Measurements from ENCODE around the gene RNF144A.

Gene RNF144A

GRCh38 chr2:7053650-7054265 lies 136.5 kb downstream of the RNF144A start:
- no peak for DNase-seq

DNA sequence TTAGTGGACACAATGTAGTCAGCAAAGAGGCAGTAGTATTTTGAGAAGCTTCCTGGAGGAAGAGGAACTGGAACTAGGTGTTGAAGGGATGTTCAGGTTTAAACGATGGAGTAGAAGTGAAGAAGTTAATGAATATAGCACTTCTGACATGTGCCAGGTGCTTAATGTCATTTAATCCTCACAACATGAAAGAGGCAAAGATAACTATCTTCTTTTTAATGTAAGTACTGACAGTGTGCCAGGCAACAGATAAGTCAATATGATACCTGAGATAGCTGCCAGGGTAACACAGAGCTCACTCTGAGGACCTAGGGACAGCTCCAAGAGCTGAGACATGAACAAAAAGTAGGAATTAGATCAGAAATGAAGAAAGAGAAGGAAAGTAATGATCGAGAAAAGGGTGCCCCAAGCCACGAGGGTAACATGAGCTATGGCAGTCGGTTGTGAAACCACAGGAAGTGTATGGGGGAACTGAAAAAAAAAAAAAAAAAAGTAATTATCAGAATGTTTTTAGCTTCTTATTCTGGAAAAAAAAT lies 140.7 kb downstream of the RNF144A start:
- no peak for DNase-seq

DNA sequence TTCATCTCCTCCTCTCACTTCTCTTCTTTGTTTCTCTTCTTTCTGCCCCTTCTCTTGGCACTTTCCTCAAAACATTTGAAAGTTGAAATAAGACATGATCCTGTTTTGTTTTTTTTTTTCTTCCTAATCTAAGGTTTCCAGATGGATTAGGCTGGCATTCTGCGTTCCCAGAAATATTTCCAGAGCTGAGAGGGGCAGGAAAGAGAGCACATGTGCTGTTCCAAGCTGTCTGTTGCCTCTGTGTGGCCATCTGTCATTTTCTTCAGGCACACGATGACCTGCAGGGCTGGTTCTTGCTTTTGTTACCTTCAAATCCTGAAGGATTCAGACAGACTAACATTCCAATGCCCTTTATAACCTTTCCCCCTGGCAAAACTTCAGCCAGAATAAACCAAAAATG lies 142.9 kb downstream of the RNF144A start:
- DNase-seq: no peak

GRCh38 chr2:7060631-7061449 lies 143.6 kb downstream of the RNF144A start:
- no peak for DNase-seq

GRCh38 chr2:7061450-7061789 lies 144.2 kb downstream of the RNF144A start:
- no peak for DNase-seq

- DNase-seq: no peak
Observed at GRCh38 chr2:7061921-7062320, 144.7 kb downstream of the RNF144A start.

DNA sequence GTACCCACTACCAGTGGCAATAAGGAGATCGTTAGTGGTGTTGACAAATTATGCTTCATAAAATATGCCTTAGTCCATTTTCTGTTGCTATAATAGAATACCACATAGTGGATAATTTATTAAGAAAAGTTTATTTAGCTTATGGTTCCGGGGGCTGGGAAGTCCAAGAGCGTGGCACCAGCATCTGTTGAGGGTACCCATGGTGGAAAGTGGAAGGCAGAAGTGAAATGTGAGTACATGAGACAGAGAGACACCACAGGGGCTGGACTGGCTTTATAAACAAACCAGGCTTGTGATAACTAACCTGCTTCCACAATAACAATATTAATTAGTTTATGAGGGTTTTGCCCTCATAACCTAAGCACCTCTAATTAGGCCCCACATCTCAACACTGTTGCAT lies 146.6 kb downstream of the RNF144A start:
- no peak for DNase-seq

DNA sequence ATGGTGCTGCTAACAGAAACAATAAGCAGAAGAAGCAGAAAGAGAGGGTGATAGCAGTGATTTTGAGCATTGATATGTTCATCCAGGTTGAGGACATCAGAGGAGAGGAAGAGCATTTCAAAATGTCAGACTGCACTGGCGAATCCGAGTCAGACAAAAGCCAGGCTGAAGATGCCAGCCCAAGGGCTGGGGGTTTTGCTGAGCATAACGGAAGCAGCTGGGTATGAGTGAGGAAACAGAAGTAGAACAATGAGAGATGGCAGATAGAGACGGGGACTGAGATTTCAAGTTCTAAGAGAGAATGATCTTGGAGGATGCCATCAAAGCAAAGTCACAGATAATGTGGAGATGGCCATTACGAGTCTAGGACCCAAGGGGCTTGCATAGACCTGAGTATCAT lies 151.2 kb downstream of the RNF144A start:
- no peak for DNase-seq

GRCh38 chr2:7070483-7070882 lies 153.3 kb downstream of the RNF144A start:
- no peak for DNase-seq

DNA sequence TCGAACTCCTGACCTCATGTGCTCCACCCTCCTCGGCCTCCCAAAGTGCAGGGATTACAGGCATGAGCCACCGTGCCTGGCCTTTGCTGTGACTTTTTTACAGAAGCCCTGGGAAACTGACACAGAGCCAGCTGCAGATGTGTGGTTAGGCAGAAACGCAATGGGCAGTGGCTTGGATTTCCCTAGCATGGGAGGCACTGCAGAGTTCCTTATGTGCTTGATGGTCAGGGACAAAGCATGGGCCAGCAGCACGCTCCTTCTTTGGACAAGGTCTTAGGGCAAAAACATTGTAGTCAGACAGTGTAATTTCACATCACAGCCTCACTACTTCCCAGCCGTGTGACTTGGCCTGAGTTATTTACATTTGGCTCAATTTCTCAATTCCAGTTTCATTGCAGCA lies 153.9 kb downstream of the RNF144A start:
- no peak for DNase-seq

DNA sequence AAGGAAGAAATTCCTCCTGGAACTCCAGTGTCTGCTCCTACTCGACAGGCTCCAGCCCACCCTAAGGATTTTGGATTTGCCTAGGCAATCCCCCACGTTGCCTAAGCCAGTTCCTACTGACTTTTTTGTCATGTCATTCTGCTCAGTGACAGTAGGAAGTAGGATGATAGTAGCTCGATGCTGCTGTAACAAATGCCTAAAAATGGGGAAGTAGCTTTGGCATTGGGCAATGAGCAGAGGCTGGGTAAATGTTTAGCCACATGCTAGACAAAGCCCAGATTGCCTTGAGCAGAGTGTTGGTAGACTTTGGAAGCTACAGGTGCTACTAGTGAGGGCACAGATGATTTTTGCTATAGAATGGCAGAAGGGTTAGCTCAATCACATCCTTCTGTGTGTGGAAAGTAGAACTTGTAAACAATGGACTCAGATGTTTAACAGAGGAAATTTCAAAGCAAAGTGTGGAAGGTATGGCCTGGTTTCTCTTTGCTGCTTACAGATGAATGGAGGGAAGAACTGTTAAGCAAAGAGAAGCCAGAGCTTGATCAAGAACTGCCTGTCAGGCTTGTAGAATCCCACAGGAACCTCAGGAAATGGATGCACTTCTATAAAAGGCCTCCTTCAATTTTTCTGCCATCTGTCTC lies 154.8 kb downstream of the RNF144A start:
- no peak for DNase-seq

DNA sequence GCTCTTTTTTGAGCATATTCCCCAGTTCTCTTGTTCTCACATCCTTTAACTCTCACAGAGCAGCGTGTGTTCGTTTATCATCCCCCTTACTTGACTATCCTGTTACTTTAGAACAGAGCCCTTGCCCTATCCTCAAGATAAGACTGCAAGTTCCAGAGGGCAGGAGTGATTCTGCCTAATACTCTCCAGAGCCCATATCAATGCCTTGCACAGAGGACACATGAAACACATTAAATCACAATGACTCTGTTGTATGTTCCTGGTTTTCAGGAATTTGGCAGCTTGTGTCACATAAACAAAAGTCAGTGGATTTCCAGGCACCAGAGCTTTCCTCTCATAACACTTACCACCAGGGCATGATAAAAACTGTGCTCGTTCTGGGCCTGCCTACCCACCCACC lies 156.7 kb downstream of the RNF144A start:
- DNase-seq: no peak

DNA sequence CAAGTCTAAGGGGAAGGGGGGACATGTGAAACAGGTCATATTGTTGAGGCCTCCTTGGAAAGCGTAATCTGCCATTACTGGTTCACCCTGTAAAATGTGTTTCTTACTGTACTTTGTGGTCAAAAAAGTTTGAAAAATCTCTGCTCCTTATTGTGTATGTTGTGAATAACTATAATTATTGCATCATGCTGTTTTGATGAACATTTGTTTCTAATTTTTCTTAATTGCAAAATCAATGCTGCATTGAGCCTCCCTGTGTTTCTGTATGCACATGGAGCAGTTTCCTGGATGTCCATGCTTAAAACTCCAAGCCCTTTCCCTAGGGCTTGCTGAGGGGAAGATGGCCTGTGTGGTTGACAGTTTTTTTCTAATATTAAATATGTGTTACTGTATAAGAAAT lies 158.6 kb downstream of the RNF144A start:
- no peak for DNase-seq

GRCh38 chr2:7077660-7078267 lies 160.6 kb downstream of the RNF144A start:
- no peak for DNase-seq

- peak; percentile 41 for DNase-seq
Observed at GRCh38 chr2:7083580-7084509, 166.6 kb downstream of the RNF144A start.

- no peak for DNase-seq
Observed at GRCh38 chr2:7084601-7085000, 167.4 kb downstream of the RNF144A start.

DNA sequence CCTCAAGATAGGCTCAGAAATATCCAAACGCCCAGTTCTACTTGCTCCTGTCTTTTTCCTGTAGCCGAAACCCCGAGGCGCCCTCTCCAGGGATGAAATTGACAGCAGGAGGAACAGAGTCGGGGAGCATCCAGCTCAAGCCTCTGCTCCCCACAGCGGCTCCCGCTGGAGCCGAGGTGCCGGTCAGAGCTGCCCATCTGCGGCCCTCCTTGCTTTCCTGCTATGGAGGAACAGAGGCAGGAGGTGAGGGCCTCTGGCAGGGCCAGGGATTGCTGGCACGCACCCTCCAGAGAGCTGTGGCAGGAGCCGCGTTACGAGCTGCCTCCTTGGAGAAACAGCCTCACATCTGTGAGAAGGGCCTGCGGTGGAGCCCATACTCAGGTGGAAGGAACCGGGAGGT lies 172.1 kb downstream of the RNF144A start:
- no peak for DNase-seq

DNA sequence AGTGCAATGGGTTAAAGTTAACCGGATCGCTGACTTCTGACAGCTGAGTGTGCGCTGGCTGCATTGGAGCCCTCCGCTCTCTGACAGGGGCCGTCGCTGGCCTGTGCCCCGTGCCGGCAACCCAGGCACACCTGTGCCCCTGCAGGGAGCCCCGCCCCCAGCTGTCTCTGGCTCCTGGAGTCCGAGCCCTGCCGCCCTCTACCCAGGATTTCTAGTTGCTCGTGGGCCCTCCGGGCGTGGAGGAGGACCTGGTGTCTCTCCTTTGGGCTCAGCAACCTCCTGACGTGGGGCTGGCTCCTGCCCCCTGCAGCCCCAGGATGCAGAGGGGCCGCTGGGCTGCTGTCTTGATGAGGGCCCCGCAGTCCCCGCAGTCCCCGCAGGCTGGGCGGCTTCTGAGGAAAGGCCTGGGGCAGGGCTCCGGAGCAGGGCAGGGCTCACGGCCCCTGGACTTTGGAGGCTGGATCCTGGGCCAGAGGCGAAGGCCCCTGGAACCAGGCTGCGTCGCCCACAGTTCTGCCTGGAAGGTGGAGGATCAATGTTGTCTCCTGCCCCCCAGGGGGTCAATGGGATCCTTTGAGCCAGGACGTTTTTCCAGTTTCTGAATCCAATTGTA lies 172.8 kb downstream of the RNF144A start:
- no peak for DNase-seq

DNA sequence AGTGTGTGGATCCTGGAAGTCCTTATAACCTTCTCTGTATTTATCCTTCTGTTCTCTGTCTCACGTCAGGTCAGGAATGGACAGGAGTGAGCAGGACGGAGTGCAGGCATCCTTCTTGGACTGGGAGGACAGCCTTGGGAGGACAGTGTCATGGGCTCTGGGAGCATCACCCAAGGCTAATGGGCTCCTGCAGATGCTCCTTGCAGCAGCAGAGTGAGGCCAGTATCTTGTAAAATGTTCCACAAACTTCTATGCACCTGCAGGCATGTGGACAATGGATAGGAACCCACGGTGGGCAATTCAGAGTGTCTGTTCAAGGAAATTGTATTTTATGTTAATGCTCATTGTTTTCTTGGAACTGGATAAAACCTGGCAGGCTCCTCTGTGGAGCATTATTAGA lies 176.2 kb downstream of the RNF144A start:
- no peak for DNase-seq

All from amniotic stem cell (primary cell).